Suprapubic skin (tissue), 4 donors: Measurements from ENCODE around the gene SDHA.
"Not testable (repeated sequence)": the region's sequence is repeated elsewhere in the genome, so short reads cannot be mapped to it uniquely, and the experiment has no call there.

Experiments used
- CTCF ChIP-seq, 2 donors: fragments of 200-600 bp in 1 of 2; fragments of 450-650 bp in 1 of 2; sonication (generic) in 1 of 2; IDR thresholded peaks; one replicate each; pipeline ENCODE4 v1.5.1; 2016 to 2019; ENCODE audit warnings: antibody characterized with exemption in 2 of 2, mild to moderate bottlenecking in 1 of 2, moderate library complexity in 1 of 2
- POLR2A ChIP-seq, 2 donors: fragments of 450-650 bp; IDR thresholded peaks; one replicate each; pipeline ENCODE4 v1.6.1; 2017; ENCODE audit warnings: antibody characterized with exemption in 2 of 2, mild to moderate bottlenecking in 2 of 2, moderate library complexity in 2 of 2
- POLR2AphosphoS5 ChIP-seq, 3 donors: sonication (generic); formaldehyde crosslinking; IDR thresholded peaks; one replicate each; pipeline ENCODE4 v1.6.1; 2017; ENCODE audit warnings: antibody characterized with exemption in 3 of 3

GRCh38 chr5:251975-252374, 33.9 kb downstream of the SDHA start:
- not testable (repeated sequence) for TF ChIP-seq POLR2A, CTCF, POLR2AphosphoS5 (IDR thresholded peaks at IDR 0.05)
